ENCODE measurements around the gene CCDC40.

DNA sequence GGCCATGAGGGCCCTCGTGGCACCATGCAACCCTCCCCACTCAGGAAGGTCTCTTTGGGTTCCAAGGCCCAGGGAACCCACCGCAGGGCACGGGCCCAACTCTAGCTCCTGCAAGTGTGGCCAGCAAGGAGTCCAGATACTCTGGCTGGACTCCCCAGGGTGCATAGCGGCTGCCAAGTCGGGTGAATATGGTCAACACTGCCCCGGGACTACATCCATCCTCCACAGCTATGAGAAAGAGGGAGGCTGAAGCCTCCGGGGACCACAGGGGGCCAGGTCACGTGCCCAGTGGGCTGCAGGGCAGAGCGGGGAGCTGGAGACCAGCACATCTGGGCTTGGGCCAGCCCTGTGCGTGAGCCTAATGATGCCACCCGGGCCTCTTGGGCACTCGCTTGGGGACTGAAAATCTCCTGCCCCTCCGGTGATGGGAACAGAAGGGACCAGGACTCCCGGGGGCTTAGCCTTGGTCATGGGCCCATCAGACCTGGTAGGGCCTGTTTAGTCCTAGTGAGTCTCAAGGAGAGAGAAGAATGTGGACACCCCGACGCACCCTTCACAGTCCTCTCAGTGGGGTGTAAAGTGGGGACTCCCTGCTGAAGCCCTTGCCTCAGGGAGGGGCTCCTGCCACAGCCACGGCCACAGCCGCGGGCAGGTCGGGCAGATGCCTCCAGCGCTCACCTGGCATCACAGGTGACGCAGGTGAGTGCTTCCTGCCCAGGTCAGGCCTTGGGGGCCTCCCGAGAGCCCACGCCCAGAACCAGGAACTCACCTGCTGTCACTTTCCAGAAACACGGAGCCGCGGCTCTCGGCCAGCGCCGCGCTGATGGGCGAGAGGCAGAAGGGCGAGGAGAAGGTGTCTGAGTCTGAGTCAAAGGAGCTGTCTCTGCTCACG is 26.8 kb upstream of the CCDC40 start:
- no peak for TF ChIP-seq CTCF (IDR thresholded peaks at IDR 0.05)
- TF ChIP-seq POLR2A (IDR thresholded peaks at IDR 0.05): no peak

Measured in thyroid gland (tissue), 4 donors.